ENCODE measurements around the gene SH3BGRL2.

SH3BGRL2 gene

DNA sequence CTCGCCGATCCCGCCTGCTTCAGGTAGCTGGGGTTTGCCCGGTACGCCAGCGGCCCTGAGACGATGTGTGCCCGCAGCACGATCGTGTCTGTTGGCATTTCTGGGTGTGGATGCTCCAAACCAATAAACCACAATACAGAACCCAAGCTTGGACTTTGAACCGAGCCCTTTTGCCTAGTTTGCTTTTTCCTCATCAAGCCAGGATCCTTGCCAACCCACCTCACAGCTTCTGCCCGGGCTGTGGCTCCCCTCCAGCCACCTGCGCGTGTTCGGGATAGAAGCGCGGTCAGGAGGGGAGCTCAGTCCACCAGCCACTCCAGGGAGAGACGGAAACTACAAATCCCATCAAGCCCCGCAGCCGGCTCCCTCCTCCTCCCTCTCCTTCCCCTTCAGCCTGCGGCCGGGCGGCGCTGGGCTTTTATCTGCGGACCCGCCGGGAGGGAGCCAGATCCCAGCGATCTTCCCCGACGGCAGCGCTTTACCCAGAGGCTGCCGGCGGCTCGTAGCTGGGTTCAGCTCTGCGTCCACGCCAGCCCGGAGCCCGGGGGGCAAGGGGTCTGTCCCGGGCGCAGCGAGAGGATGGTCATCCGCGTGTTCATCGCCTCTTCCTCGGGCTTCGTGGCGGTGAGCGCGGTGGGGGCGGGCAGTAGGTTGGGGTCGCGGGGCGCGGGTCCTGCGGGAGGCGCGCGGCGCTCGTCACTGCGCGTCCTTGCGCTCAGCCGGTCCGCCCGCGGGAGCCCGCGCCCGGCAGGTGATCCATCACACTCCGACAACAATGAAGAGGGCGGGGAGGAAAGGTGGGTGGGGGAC is at the start of gene SH3BGRL2:
SH3BGRL2 (plus strand) TSS at position 447 of the 810 bp plus-strand sequence; CDS start at position 580, 133 bp downstream.
- DNase-seq (ENCODE audit: low read depth) = peak; percentile 58

DNA sequence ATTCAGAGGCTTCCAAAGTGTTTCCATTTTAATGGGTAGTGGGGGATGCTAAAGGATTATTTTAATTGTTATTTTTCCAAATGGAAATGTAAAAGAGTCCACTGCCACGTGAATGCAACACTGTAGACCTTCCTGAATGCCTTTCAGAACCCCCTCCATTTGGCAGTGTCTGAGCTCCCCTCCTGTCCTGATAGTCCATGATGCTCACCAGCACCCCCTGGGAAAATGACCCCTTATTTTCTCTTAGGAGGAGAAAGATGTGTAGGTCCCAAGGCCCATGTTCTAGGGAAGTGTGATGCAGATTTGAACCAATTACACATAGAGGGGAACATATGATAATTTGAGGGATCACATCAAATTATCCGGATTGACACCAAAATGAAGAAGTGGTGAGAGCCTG is 46.8 kb upstream of the SH3BGRL2 start:
- DNase-seq (ENCODE audit: low read depth) = no peak

DNA sequence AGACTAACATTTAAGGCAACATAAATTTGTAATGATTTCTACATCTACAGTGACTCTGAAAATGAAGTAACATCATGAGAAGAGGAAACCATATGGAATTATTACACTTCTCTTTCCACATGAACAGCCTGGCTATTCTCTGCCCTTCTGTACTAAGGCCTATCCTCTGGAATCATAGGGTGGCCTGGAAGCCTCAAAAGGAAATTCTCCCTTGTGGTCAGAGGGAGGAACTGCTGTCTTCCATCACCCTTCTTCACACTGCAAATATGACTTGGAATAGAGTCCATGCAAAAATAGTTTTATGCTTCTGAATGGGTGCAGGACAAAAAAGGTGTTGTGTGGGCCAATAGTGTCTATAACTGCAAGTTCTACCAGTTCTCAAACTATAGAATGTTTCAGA is 44.6 kb upstream of the SH3BGRL2 start:
- DNase-seq (ENCODE audit: low read depth) = peak; percentile 49

DNA sequence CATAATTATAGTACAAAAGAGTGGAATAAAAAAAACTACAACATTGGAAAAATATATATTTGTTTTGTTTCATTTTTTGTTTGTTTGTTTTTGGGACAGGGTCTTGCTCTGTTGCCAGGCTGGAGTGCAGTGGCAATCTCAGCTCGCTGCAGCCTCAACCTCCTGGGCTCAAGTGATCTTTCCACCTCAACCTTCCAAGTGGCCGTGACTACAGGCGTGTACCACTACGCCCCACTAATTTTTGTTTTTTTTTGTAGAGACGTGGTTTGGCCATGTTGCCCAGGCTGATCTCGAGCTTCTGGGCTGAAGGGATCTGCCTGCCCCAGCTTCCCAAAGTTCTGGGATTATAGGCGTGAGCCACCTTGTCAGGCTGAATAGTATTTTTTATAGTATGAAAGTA is 41.4 kb upstream of the SH3BGRL2 start:
- DNase-seq (ENCODE audit: low read depth) = no peak

DNA sequence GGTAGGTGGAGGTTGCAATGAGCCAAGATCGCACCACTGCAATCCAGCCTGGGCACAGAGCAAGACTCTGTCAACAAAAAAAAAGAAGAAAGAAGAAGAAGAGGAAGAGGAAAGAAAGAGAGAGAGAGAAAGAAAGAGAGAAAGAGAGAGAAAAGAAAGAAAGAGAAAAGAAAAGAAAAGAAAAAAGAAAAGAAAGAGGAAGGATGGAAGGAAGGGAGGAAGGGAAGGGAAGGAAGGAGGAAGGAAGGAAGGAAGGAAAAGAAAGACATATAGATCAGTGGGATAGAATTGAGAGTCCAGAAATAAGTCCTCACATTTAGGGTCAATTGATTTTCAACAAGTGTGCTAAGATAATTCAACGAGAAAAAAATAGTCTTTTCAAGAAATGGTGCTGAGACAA is 34.0 kb upstream of the SH3BGRL2 start:
- no peak for DNase-seq (ENCODE audit: low read depth)

DNA sequence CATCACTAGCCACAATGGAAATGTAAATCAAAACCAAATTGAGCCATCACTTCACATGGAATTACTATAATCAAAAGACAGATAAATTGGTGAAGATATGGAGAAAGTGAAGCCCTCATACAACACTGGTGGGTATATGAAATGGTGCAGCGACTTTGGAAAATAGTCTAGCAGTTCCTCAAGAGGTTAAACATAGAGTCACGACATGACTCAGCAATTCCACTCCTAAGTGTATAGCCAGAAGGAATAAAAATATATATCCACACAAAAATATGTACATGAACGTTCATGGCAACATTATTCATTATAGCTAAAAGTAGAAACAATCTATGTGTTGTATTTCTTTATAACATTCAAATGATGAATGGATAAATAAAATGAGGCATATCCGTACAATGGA is 33.1 kb upstream of the SH3BGRL2 start:
- DNase-seq (ENCODE audit: low read depth) = no peak

DNA sequence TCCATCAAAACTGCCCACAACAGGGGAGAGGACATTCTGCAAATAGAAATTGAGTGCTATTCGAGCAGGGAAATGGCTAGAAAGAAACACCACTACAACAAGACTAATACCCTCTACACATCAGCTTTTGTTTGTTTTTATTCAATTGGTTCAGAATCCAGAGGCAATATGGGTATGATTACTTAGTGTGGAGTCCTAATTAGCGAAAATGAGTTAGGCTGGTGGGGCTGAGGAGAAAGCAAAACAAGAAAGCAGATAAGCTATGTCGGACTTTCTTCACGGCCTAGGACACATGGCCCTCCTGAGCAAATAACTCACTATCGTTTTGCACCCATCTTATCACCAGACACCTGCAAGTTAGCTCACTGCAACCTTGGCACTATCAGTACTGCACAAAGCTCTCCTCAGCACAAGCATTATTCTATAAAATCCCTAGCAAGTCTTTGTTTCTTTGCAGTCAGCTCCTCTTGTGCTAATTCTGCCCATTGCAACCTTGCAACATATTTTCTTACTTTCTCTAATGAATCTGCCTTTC is 31.3 kb upstream of the SH3BGRL2 start:
- no peak for DNase-seq (ENCODE audit: low read depth)

DNA sequence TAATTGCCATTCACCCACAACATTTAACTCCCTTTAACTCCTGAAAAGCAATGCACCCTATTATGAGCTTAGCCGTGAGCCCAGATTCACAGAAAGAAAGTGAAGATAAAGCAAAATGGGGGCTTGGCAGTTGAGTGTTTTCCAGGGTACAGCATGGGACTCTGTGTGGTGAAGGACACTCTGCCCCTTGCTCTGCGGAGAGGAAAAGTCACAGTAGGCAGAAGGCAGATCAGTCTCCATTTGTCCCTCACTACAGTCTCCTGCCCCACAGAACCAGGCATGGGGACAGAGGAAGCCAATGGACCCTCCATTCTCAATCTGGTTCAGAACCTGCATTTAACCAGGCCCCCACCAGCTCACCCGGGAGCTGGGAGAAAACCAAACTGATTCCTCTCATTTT is 30.8 kb upstream of the SH3BGRL2 start:
- DNase-seq (ENCODE audit: low read depth) = no peak

DNA sequence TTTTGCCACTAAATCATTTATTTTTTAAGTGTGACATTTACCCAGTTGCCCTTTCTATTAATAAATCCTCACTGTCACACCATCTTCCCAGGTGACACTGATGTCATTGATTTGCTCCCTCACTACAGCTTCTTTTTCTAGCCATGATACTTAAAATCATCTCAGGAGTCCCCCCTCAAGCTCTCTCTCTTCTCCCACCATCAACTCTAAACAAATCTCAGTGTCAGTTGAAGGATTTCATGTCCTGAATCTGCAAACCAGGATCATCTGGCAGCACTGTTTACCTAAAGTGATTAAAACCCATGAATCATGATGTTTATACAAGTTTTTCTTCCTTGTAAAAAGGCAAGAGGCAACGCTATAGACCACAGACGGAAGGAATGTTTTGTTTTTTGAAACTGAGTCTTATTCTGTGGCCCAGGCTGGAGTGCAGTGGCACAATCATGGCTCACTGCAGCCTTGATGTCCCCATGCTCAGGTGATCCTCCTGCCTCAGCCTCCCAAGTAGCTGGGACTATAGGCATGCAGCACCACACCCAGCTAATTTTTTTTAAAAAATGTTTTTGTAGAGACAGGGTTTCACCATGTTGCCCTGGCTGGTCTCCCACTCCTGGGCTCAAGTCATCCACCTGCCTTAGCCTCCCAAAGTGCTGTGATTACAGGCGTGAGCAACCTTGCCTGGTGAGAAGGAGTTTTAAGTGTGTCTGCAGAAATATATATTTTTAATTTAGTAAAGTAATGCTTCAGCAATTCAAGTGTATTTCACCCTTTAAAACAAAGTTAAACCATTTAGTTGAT is 30.1 kb upstream of the SH3BGRL2 start:
- DNase-seq (ENCODE audit: low read depth) = peak; percentile 73

DNA sequence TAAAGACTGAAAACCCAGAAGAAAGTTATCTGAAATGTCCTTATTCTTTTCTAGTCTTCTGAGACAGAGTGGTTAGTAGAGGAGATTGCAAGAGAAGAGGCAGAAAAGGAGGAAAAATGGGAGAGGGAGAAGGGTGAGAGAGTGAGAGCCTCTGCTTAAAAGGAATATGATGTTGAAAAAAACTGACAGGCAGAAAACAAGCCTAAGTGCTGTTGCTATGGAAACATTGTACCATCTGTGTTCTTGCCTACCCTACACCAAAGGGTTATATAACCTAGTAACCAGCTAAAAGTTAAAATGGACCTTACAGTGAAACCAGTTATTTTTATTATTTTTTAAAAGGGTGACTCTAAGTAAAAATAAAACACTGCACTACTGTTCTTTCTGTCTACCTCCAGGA is 28.3 kb upstream of the SH3BGRL2 start:
- DNase-seq (ENCODE audit: low read depth) = no peak

DNA sequence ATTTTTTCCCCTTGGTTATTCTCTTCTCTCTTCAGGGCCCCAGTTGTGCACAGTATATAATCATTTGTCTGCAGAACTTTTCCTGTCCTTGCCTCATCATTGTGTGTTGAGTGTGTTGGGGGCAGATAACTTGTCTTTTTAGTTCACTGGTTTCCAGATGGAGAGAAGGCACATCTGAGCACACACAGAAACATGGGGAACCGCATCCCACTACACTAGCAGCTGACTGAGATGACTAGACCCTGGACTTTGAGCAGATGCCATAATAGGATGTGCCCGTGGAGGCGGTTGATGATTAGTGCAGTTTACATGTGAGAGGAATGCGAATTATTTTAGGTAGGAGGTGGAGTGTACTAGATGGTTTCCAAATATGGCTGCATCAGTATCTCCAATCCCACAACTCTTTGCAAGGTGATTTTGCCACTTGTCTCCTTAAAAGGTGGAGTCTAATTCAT is 26.5 kb upstream of the SH3BGRL2 start:
- DNase-seq (ENCODE audit: low read depth) = peak; percentile 54

DNA sequence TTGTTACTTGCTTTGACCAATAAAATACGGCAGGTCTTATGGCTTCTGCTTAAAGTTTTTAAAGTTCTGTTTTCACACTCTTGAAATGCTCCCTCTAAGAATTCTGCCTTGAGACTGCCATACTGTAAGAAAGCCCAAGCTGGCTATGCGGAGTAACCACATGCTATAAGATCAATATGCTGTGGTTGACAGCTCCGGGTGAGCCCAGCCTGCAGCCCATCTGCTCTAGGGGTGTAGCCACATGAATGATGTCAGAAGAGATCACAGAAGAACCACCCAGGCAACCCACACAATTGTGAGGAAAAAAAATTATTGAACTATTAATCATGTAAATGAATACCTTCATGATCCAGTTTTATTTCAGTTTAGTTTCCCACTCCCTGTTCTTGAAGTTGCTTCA is 26.1 kb upstream of the SH3BGRL2 start:
- no peak for DNase-seq (ENCODE audit: low read depth)

DNA sequence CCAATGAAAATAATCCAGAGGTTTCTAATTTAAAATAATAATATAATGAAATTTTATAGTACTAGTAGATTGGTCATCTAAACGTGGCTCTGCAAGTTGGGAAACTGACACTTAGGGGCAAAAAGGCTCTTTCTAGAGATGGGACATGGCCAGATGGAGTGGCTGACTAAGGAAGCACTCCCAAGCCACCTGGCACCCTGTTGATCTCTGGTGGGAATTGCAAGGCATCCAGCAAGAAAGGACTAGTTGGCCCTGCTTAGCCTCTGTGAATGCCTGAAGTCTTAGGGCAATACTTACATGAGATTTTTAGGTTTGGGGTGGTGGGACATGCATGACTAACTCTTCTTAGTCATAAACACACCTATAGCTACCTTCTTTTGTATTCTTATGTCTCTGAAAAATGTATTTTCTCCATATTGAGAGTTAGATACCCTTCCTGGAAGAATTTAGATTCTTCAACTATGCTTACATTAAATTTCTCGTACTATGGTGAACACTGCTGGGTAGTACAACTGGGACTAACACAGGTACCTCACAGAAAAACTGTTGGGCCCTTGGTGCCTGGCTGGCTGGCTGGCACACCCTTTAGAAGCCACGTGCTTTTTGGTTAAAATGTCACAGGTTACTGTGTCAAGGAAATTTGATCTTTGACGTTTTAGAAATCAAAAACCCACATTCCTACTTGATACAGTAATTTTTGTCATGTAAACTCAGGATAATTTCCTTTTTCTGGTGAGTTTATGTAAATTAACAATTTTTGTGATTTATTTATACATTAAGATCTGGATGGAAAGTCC is 25.0 kb upstream of the SH3BGRL2 start:
- DNase-seq (ENCODE audit: low read depth) = no peak

DNA sequence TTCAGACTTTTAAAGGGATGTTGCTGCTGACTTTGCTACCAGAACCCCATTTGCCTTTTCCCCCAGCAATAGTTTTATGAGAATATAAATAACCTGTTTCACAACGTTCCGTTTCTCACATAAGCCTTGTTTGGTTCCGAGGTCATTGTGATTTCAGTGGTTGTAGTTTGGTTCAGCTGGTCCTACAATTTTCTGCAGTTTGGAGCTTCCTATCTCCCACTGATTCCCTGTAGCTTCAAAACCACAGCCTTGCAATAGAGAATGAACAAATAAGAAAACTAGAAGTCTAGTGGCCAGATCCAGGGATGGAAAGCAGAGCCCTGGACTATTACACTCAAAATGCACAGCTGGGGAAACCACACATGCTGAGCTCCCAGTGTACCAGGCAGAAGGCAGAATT is 24.1 kb upstream of the SH3BGRL2 start:
- peak; percentile 22 for DNase-seq (ENCODE audit: low read depth)

DNA sequence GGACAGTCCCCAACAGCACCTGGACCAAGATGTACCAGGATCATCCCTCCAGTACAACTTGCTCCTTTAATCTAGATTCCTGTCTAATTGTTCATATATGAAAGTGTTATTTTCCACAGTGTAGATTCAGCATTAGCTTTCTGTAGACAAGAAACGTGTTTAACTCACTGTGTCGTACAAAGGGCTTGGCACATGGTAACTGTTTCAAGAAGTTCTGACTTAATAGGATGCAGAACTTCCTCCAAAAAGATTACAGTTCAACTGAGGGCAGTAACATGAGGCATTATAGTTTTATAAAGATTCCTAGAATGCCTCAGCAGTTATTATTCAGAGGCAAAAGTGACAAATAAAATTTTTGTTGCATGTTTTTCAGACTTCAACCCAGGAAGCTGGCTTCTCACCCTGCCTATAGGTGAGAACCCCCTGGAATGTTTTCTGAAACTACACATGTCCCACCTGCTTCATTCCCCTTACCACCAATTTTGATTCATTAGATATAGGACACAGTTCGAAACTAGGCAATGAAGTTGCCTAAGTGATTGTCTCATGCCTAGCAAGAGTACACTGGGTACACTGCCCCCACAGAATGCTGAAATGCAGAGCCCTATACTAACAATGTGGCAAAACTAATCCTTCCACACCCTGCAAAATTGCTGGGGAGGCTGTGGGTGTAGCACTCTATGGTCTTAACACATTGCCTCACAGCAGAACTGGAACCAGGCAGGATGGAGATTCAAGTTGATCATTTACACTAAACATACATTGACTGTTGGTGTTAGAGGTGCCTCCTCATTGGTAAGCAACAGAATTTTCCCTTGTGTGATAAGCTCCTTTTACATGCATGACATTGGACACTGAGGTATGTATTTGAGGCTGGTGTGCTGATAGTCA is 22.6 kb upstream of the SH3BGRL2 start:
- peak; percentile 7 for DNase-seq (ENCODE audit: low read depth)

DNA sequence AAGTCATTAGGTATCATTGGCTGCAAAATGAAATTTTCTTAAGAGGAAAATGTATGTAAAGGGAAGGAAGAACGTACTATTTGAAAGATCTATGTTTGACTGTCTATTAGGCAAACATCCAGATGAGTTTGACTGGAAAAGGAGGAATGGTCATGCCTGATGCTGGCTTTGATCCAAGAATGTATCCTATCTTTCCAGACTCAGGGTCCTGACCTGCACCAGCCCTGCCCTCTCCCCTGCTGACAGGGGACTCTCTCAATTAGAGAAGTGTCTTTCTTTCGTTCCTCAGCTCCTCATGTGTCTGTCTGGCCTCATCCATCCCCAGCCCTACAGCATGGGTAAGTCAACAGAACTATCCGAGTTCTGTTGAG is 21.9 kb upstream of the SH3BGRL2 start:
- no peak for DNase-seq (ENCODE audit: low read depth)

DNA sequence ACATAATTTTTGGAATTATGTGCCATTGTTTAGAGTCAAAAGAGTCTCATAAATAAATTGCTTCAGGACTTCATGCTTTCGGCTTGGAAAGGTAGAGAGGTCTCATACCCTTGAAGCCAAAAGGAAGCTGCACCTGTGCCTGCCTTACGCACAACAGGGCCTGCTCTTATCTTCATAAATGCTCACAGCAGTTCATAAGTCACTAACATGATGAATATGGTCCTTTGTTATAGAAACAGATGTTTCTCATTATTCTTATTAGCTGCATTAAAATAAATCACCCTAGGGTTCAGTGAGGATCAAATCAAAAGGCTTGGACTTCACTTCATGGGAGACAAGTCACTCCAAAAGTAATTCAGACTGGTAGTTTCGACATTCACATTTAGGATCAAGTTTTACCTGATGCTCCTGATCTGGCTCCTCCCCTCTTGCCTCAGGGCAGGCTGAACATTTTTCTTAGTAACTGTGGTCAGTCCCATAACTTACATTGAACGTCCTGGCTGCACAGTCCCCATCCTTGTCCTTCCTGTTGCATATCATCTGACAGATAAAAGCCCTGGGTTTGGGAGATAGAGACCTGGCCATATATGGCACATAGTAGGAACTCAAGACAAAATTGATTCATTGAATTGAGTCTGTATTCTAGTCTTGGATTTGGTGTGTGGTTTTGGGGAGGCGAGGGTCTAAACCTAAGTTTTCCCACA is 20.7 kb upstream of the SH3BGRL2 start:
- DNase-seq (ENCODE audit: low read depth) = no peak

DNA sequence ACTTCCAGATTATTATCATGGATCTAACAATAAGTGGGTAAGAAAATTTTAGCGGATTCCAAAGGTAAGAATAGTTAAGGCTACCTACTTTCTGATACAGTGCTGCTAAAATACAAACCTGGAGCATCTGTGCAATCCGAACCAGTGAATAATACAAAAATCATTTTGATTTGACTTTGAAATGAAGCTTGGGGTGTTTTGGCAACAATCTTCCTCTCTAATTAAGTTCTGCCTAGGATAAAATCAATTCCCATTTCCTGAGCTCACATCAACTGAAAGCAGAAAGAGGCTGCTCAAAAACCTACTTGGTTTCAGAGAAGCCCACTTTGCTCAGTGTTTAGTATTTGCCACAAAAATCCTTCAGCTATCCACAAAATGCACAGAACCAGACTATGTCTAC is 18.7 kb upstream of the SH3BGRL2 start:
- no peak for DNase-seq (ENCODE audit: low read depth)

DNA sequence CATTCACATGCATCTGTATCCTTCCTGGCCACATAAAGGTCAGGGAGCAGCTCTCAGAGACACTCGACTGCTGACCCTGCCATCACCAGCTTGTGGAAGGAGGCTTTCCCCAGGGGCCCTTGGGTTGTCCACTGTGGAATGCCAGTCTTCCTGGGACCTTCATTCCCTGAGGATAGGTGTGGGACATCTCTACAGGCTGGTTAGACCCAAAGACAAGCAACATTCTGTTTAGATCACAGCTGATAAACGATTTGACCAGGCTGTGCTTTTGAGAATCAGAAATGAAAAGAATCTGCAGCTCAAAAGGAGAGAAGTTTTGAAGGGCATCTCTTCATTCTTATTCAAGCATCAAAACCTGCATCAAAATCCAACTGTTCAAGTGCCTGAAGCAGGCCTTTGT is 18.2 kb upstream of the SH3BGRL2 start:
- DNase-seq (ENCODE audit: low read depth) = no peak

DNA sequence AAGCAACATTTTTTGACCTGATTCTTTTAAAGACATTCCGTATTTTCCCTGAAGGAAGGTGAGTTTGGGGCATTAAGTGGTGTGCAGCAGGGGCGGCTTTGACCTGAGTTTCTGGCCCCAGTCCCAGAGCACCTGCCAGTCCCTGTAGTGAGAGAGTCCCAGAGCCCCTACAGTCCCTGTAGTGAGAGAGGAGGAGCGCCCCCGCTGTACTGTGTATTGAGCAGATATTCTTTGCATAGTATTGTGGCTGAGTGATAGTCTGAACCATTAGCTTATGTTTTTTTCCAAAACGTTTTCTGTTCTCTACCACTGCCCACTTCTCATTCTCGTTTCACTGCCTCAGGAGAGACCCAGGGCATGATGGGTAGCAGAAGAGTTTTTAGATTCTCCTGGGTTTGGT is 17.2 kb upstream of the SH3BGRL2 start:
- no peak for DNase-seq (ENCODE audit: low read depth)
